ENCODE data around the gene SIT1. TPM values are rescaled to one million over a fixed set of nuclear protein-coding genes. Genes with fewer than 3 reads are reported as not detected.
"Not testable (repeated sequence)": the region's sequence is repeated elsewhere in the genome, so short reads cannot be mapped to it uniquely, and the experiment has no call there.

SIT1 gene
- total RNA-seq, 1 donor from 2014 or later = not detected

DNA sequence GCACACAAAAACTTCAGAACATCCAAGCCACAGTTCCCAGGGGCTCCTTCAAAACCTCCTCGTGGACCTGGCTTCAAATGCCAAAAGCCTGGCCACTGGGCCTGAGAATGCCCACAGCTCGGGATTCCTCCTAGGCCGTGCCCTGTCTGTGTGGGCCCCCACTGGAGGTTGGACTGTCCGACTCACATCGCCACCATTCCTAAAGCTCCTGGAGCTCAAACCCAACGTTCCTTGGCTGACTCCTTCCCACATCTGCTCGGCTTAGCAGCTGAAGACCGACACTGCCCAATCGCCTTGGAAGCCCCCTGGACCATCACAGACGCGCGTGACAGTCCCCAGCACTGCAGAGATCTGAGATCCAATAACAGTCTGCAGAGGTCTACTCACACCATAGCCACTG, 7.7 kb downstream of the SIT1 start:
- H3K27me3 Mint-ChIP-seq = peaks cover 5% of the 10 kb centered on the region
- no peaks in the 10 kb centered on the region for H3K9me3 Mint-ChIP-seq (ENCODE audit: low read depth)
- no peak overlapping the region for H3K4me3 Mint-ChIP-seq (ENCODE audit: low read depth)
- TF ChIP-seq, protein P1, sequence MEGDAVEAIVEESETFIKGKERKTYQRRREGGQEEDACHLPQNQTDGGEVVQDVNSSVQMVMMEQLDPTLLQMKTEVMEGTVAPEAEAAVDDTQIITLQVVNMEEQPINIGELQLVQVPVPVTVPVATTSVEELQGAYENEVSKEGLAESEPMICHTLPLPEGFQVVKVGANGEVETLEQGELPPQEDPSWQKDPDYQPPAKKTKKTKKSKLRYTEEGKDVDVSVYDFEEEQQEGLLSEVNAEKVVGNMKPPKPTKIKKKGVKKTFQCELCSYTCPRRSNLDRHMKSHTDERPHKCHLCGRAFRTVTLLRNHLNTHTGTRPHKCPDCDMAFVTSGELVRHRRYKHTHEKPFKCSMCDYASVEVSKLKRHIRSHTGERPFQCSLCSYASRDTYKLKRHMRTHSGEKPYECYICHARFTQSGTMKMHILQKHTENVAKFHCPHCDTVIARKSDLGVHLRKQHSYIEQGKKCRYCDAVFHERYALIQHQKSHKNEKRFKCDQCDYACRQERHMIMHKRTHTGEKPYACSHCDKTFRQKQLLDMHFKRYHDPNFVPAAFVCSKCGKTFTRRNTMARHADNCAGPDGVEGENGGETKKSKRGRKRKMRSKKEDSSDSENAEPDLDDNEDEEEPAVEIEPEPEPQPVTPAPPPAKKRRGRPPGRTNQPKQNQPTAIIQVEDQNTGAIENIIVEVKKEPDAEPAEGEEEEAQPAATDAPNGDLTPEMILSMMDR (IDR thresholded peaks at IDR 0.05; ENCODE audit: unreplicated experiment) = no peak
- peaks cover 8% of the 10 kb centered on the region for H3K4me1 Mint-ChIP-seq (ENCODE audit: low read depth)
- DNase-seq (ENCODE audit: low spot score, unreplicated experiment) = no peak
- H3K36me3 Mint-ChIP-seq (ENCODE audit: insufficient read depth) = peaks cover 5% of the 10 kb centered on the region
- no peak overlapping the region for H3K27ac Mint-ChIP-seq

DNA sequence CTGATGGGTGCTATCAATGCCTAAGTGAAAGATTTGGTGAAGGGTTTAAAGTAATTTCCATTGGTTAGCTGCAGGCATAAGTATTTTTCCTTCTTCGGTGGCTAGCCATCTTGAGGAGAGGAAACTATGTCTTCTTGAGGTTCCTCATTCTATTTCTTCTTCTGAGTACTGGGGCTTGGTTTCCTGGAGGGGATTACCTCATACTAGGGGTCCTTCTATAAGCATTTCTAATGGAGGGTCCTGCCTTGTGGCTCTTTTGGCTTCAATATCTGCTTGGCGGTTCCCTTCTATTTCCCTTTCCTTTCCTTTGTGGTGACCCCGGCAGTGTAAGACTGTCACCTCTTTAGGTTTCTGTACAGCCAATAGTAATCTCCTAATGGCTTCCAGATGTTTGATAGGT, 9.3 kb downstream of the SIT1 start:
- not testable (repeated sequence) for H3K27ac Mint-ChIP-seq; H3K36me3 Mint-ChIP-seq (ENCODE audit: insufficient read depth); H3K9me3 Mint-ChIP-seq (ENCODE audit: low read depth); DNase-seq (ENCODE audit: low spot score, unreplicated experiment); H3K27me3 Mint-ChIP-seq; H3K4me3 Mint-ChIP-seq (ENCODE audit: low read depth); H3K4me1 Mint-ChIP-seq (ENCODE audit: low read depth)

DNA sequence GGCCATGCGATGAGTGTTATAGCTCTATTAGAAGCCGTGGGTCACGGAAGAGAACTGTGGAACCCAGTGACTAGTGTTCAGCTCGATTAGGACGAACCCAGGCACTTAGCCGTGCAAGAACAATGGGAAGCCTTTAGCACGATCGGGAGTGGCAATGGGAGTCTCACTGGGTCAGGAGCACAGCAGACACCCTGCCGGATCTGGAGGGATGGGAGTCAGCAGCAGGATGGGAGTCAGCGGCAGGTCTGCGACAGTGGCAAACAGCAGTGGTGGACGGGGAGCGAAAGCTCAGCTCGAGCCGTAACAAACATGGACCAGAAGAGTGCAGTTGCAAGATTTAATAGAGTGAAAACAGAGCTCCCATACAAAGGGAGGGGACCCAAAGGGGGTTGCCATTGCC, 10.3 kb downstream of the SIT1 start:
- DNase-seq (ENCODE audit: low spot score, unreplicated experiment) = not testable (repeated sequence)

DNA sequence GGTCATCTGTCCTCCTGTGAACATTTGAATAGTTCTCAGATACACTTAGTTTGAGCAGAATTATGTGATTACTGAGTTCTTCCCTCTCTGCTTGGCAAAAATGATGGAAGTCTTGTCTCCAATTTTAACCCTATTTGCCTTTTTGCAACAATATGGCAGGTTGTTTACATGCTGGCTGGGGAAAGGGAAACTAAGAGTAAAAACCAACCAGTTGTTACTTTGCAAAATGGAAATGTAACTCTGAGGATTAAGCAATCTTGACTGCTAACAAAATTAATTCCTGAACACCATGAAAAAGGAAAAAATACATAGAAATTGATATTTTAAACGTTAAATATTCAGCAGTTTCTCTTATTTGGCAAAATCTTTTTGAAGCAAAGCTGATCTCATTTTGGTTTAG, 11.1 kb downstream of the SIT1 start:
- Mint-ChIP-seq H3K4me3 (ENCODE audit: low read depth) (no peak overlapping the region), H3K36me3 (ENCODE audit: insufficient read depth) (peaks cover 5% of the 10 kb centered on the region), H3K4me1 (ENCODE audit: low read depth) (no peaks in the 10 kb centered on the region), H3K27ac (no peak overlapping the region), H3K9me3 (ENCODE audit: low read depth) (peaks cover 8% of the 10 kb centered on the region), H3K27me3 (peaks cover 6% of the 10 kb centered on the region)
- TF ChIP-seq, protein P1 (IDR thresholded peaks at IDR 0.05; ENCODE audit: unreplicated experiment) = no peak
- DNase-seq (ENCODE audit: low spot score, unreplicated experiment) = no peak

More for the DNA sequence above, 10.3 kb downstream of the SIT1 start:
- not testable (repeated sequence) for H3K36me3 Mint-ChIP-seq (ENCODE audit: insufficient read depth); H3K9me3 Mint-ChIP-seq (ENCODE audit: low read depth); H3K4me3 Mint-ChIP-seq (ENCODE audit: low read depth); H3K4me1 Mint-ChIP-seq (ENCODE audit: low read depth); H3K27me3 Mint-ChIP-seq
- peak overlapping the region; percentile 42 for H3K27ac Mint-ChIP-seq

DNA sequence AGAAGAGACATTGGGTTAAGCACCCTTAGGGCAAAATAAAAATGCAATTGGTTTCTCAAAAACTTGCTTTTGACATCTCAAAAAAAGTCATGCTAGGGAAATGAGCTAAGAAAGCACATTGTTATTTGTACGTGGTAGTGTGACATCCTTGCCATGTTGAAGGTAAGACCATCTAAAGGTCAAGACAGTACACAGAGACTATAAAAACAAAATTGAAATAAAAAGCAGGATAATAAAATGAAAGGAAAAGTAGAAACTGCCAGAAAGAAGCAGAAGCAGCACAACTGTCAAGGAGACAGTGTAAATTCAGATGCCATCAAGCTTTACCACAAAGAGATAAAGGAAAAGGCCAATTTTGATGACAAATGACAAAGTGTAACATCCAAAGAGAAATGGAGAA, 11.5 kb downstream of the SIT1 start:
- H3K36me3 Mint-ChIP-seq (ENCODE audit: insufficient read depth); H3K4me3 Mint-ChIP-seq (ENCODE audit: low read depth); H3K4me1 Mint-ChIP-seq (ENCODE audit: low read depth); DNase-seq (ENCODE audit: low spot score, unreplicated experiment); H3K27ac Mint-ChIP-seq; H3K27me3 Mint-ChIP-seq; H3K9me3 Mint-ChIP-seq (ENCODE audit: low read depth): not testable (repeated sequence)

DNA sequence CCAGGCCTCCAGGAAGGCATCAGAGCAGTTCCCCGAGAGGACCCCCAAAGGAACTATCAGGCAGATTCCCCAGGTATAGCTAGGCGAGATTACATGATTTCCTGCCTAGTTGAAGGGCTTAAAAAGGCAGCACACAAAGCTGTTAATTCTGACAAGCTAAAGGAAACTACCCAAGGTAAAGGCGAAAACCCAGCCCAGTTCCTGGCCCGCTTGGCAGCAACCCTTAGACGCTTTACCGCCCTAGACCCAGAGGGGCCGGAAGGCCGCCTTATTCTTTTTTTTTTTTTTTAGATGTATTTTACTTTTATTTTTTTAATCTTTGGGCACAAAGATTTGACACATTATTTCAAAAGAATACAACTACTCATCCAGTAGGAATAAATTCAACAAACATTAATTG, 12.0 kb downstream of the SIT1 start:
- H3K4me1 Mint-ChIP-seq (ENCODE audit: low read depth); H3K27me3 Mint-ChIP-seq; H3K4me3 Mint-ChIP-seq (ENCODE audit: low read depth); H3K9me3 Mint-ChIP-seq (ENCODE audit: low read depth); DNase-seq (ENCODE audit: low spot score, unreplicated experiment); H3K27ac Mint-ChIP-seq; H3K36me3 Mint-ChIP-seq (ENCODE audit: insufficient read depth): not testable (repeated sequence)

DNA sequence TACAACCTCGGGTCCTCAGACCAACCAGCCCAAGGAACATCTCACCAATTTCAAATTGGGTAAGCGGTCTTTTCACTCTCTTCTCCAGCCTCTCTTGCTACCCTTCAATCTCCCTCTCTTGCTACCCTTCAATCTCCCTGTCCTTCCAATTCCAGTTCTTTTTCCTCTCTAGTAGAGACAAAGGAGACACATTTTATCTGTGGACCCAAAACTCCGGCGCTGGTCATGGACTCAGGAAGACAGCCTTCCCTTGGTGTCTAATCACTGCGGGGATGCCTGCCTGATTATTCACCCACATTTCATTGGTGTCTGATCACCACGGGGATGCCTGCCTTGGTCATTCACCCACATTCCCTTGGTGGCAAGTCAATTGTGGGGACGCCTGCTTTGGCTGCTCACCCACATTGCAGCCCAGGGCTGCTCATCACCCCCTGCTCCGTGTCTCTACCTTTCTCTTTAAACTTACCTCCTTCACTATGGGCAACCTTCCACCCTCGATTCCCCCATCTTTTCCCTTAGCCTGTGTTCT, 13.2 kb downstream of the SIT1 start:
- DNase-seq (ENCODE audit: low spot score, unreplicated experiment); H3K36me3 Mint-ChIP-seq (ENCODE audit: insufficient read depth); H3K27me3 Mint-ChIP-seq; H3K4me3 Mint-ChIP-seq (ENCODE audit: low read depth); H3K27ac Mint-ChIP-seq; H3K9me3 Mint-ChIP-seq (ENCODE audit: low read depth); H3K4me1 Mint-ChIP-seq (ENCODE audit: low read depth): not testable (repeated sequence)

DNA sequence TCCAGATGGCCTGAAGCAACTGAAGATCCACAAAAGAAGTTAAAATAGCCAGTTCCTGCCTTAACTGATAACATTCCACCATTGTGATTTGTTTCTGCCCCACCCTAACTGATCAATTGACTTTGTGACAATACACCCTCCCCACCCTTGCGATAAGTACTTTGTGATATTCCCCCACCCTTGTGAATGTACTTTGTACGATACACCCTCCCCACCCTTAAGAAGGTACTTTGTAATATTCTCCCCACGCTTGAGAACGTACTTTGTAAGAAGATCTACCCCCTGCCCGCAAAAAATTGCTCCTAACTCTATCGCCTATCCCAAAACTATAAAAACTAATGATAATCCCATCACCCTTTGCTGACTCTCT, 13.9 kb downstream of the SIT1 start:
- H3K36me3 Mint-ChIP-seq (ENCODE audit: insufficient read depth); H3K27ac Mint-ChIP-seq; H3K4me1 Mint-ChIP-seq (ENCODE audit: low read depth); H3K27me3 Mint-ChIP-seq; DNase-seq (ENCODE audit: low spot score, unreplicated experiment); H3K9me3 Mint-ChIP-seq (ENCODE audit: low read depth); H3K4me3 Mint-ChIP-seq (ENCODE audit: low read depth): not testable (repeated sequence)
